Activated T-cell treated with anti-CD3 and anti-CD28 coated beads for 24 hours (primary cell): ENCODE measurements around the gene DMD.

ENCODE experiments used
- DNase-seq: peaks from one replicate; pipeline ENCODE4 v3.0.0-alpha.2; 2020; ENCODE audit warnings: low read depth

Gene DMD

GRCh38 chrX:31178064-31178768, 2033.1 kb downstream of the DMD start:
- no peak for DNase-seq

- DNase-seq = no peak
Observed at GRCh38 chrX:31170792-31171191, 2040.6 kb downstream of the DMD start.

GRCh38 chrX:31168551-31168950, 2042.8 kb downstream of the DMD start:
- no peak for DNase-seq

- DNase-seq = no peak
Observed at GRCh38 chrX:31166832-31167231, 2044.5 kb downstream of the DMD start.

GRCh38 chrX:31166416-31166815, 2044.9 kb downstream of the DMD start:
- no peak for DNase-seq

- no peak for DNase-seq
Observed at GRCh38 chrX:31165241-31166035, 2045.9 kb downstream of the DMD start.

GRCh38 chrX:31154946-31155345, 2056.4 kb downstream of the DMD start:
- no peak for DNase-seq

- no peak for DNase-seq
Observed at GRCh38 chrX:31153475-31154047, 2057.8 kb downstream of the DMD start.

- DNase-seq = no peak
Observed at GRCh38 chrX:31147175-31147574, 2064.2 kb downstream of the DMD start.

- no peak for DNase-seq
Observed at GRCh38 chrX:31139961-31140360, 2071.4 kb downstream of the DMD start.

GRCh38 chrX:31138124-31138523, 2073.2 kb downstream of the DMD start:
- DNase-seq = no peak

GRCh38 chrX:31136144-31136611, 2075.2 kb downstream of the DMD start:
- DNase-seq = no peak

- no peak for DNase-seq
Observed at GRCh38 chrX:31132821-31133241, 2078.5 kb downstream of the DMD start.

- no peak for DNase-seq
Observed at GRCh38 chrX:31130457-31131220, 2080.7 kb downstream of the DMD start.

GRCh38 chrX:31128855-31129254, 2082.5 kb downstream of the DMD start:
- DNase-seq = no peak

- no peak for DNase-seq
Observed at GRCh38 chrX:31127716-31128115, 2083.6 kb downstream of the DMD start.

GRCh38 chrX:31126205-31126604, 2085.1 kb downstream of the DMD start:
- DNase-seq = no peak

GRCh38 chrX:31124536-31124935, 2086.8 kb downstream of the DMD start:
- DNase-seq = no peak

GRCh38 chrX:31123335-31123734, 2088.0 kb downstream of the DMD start:
- DNase-seq = no peak

- DNase-seq = no peak
Observed at GRCh38 chrX:31117266-31117665, 2094.1 kb downstream of the DMD start.

GRCh38 chrX:31115398-31115797, 2096.0 kb downstream of the DMD start:
- no peak for DNase-seq

GRCh38 chrX:31114858-31115257, 2096.5 kb downstream of the DMD start:
- DNase-seq = no peak
